CD4-positive, alpha-beta T cell treated with Interleukin-1 beta for 1 hour (primary cell): ENCODE measurements around the gene CEP41.

Source experiments
- DNase-seq, 2 donors: peaks; one replicate each; pipeline ENCODE4 v3.0.0-alpha.2; 2020 to 2022

The CEP41 gene

DNA sequence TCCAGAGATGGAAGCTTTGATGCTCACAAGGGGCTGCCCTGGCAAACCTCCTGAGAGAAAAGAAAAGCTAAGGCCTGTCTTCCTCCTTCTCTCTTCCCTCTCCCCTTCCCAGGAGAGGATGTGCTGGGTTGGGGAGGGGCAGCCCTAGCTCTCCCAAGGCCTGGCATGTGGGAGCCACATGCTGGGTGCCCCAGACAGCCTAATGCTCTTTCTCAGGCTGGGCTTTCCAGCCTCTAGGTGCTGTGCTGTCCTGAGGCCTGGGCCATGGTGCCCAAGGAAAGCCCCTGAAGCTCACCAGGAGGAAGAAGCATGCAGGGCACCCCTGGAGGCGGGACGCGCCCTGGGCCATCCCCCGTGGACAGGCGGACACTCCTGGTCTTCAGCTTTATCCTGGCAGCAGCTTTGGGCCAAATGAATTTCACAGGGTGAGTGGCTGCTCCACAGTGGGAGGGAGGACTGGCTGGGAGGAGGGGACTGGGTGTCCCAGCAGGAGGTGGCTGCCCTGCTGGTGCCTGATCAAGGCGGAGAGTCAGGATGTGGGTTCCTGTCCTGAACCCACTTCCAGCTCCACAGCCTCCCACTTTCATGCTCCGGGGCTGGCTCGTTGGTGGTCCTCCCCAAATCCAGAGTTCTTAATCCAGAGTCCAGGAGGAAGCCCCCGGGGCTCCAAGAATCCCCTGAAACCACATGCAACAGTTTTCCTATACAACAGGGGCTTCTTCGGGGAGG, 94.5 kb downstream of the CEP41 start:
- no peak for DNase-seq

DNA sequence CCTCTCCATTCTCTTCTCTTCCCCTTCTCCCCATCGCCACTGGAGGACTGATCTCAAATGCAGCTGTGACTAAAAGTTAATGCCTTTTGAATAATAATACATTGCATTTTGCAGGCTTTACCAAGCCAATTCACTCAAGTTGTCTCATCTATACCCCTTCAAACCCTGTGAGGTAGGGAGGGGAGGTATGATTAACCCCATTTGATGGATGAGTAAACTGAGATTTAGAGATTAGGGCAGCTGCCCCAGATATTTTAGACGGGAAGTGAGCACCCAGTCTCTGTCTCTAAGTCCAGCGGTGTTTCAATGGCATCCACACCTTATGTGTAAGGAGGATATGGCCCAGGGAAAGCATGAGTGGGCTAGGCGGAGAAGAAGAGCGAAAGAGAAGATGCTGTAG, 95.1 kb downstream of the CEP41 start:
- DNase-seq, result no peak

DNA sequence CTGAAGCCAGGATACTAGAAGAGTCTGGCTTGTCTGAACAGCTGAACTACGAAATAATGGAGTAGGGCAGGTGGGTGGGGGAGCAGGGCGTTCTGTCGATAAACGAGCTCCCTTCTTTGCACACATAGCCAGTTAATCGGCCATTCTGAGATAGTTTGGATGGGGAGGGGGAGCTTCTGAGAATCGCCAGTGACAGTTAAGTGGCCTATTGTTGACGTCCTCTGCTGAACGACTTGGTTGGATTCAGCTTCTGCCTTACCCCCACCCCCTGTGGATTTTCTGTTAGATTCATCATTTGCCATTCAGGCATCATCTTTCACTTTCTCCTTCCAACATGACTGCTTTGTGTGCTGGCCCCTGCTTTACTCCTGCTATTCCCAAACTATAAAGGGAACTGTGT, 95.7 kb downstream of the CEP41 start:
- no peak for DNase-seq

DNA sequence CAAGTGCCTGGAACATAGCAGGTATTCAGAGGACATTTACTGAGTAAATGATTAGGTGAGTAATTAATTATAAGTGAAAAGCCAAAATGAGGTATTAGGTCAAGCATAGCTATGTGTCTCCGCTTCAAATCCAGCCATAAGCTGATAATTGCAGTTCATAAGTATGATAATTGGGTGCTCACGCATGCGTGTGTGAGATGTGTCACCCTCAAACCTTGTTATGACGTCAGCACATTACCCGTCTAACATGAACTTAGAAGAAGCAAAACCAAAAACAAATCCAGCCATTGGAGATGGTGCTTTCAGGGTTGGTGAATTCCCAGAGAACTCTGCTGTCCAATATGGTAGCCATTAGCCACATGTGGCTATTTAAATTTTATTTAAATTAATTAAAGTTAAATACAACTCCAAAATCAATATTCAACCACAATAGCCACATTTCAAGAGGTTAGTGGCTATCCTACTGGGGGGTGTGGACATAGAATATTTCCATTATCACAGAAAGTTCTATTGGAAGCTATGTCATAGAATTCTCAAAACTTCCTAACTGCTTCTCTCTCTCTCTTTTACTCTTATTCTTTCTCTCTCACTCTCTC, 96.4 kb downstream of the CEP41 start, which contains the start of gene CPA5:
Gene CPA5 (plus strand): TSS at position 546 of the 596 bp plus-strand sequence. CDS start 1,670 bp downstream, outside the sequence.
- no peak for DNase-seq
